K562 (cell line): ENCODE measurements around the gene DGCR8. TPM values are rescaled to one million over a fixed set of nuclear protein-coding genes. Genes with fewer than 3 reads are reported as not detected.

Experiments used
- CHD7 ChIP-seq: fragments of 200-600 bp; sonication (generic); IDR thresholded peaks from one replicate; pipeline ENCODE4 v1.6.1; 2012; ENCODE audit warnings: mild to moderate bottlenecking, low read depth, low read length, inconsistent platforms
- COPS2 ChIP-seq: fragments of 450-650 bp; conservative IDR thresholded peaks from 2 replicates; pipeline ENCODE4 v1.6.1; 2016; ENCODE audit warnings: mild to moderate bottlenecking, moderate library complexity
- NRF1 ChIP-seq, 2 experiments: fragments of 450-650 bp; IDR thresholded peaks in 1 of 2; conservative IDR thresholded peaks in 1 of 2; 2 replicates each; pipeline ENCODE4 v1.6.1; 2014; ENCODE audit warnings: mild to moderate bottlenecking in 2 of 2
- RAD21 ChIP-seq, 2 experiments: fragments of 250-450 bp in 1 of 2; fragments of 450-650 bp in 1 of 2; sonication (Bioruptor Pico) in 1 of 2; formaldehyde crosslinking in 1 of 2; IDR thresholded peaks in 1 of 2; conservative IDR thresholded peaks in 1 of 2; 2 replicates each; pipeline versions ENCODE4 v1.4.0 to v1.8.0; 2020 to 2022; ENCODE audit warnings: mild to moderate bottlenecking in 2 of 2, moderate library complexity in 1 of 2
- RBM17 ChIP-seq: fragments of 200-400 bp; formaldehyde crosslinking; IDR thresholded peaks from 2 replicates; pipeline ENCODE4 v1.6.1; 2017; ENCODE audit warnings: low read depth, mild to moderate bottlenecking, low read length, borderline replicate concordance
- SP2 ChIP-seq: IDR thresholded peaks from 2 replicates; pipeline ENCODE4 v1.6.1; 2011; ENCODE audit warnings: mild to moderate bottlenecking, low read depth, low read length, moderate library complexity; ENCODE audit not compliant: poor library complexity, severe bottlenecking; ENCODE audit errors: extremely low read depth
- TSHZ1 ChIP-seq: fragments of 250-450 bp; sonication (Bioruptor Pico); IDR thresholded peaks from 2 replicates; pipeline ENCODE4 v1.4.0; 2020; ENCODE audit warnings: mild to moderate bottlenecking, moderate library complexity
- ZNF184 ChIP-seq: sonication (generic); formaldehyde crosslinking; IDR thresholded peaks from 2 replicates; pipeline ENCODE4 v1.5.0; 2020; ENCODE audit warnings: missing genetic modification reagents
- ZNF280B ChIP-seq: fragments of 250-450 bp; sonication (Bioruptor Pico); IDR thresholded peaks from 2 replicates; pipeline ENCODE4 v1.5.1; 2021; ENCODE audit warnings: mild to moderate bottlenecking
- polyA plus RNA-seq, 8 experiments: library from polyadenylated mRNA; depleted of rRNA in 4 of 8; stranded (reverse) in 5 of 8; unstranded in 3 of 8; fragments of >200 nt; fragmentation: Nextera tagmentation in 2 of 8; fragmentation: Illumina TruSeq in 1 of 8; extraction: Ambion mirVana in 2 of 8; extraction: Trizol in 1 of 8; gene quantifications; 2 replicates each; pipeline versions ENCODE4 v1.2.1 to v1.2.3, GENCODE V29; 2011 to 2014; ENCODE audit warnings: inconsistent platforms in 1 of 8, missing spikeins in 1 of 8
- total RNA-seq, 7 experiments: library from RNA; depleted of rRNA in 6 of 7; stranded (reverse); fragments of >200 nt in 6 of 7; fragmentation: Illumina TruSeq in 2 of 7; extraction: Trizol in 2 of 7; gene quantifications; 2 replicates each; pipeline versions ENCODE4 v1.2.1 to v1.2.3, GENCODE V29; 2011 to 2021; ENCODE audit warnings: low replicate concordance in 1 of 7

The DGCR8 gene
- total and polyA plus RNA-seq, 9 of the 15 experiments (the other 6 are each of a cell fraction or from before 2014, with no cell fraction given): 5.9 to 144 (median 80.1) TPM

GRCh38 chr22:20116951-20117632 is 37.1 kb downstream of the DGCR8 start, which contains the start of gene TRMT2A (continued):
- no peak for TF ChIP-seq TSHZ1 (CRISPR knock-in tag)
- no peak for TF ChIP-seq ZNF280B
- no peak for TF ChIP-seq COPS2
- peak; percentile 100 for TF ChIP-seq SP2
- no peak for TF ChIP-seq RBM17
- TF ChIP-seq NRF1 (conservative IDR thresholded peaks at IDR 0.05 in 1 of 2, IDR thresholded peaks at IDR 0.05 in 1 of 2): peak; percentile 100
- TF ChIP-seq RAD21 (CRISPR knock-in tag; conservative IDR thresholded peaks at IDR 0.05 in 1 of 2, IDR thresholded peaks at IDR 0.05 in 1 of 2): peak in 1 of 2 experiments; percentile 49; a peak in 2 of 4 replicates
- peak; percentile 43 for TF ChIP-seq CHD7
- TF ChIP-seq ZNF184 (CRISPR knock-in tag): no peak
